HEK293 (cell line): Measurements from ENCODE around the gene DCTN2.
A peak's percentile ranks its signal among the peaks of the same experiment; 100 is the strongest.

Source experiments
- AEBP2 ChIP-seq: fragments of 450-650 bp; formaldehyde crosslinking; IDR thresholded peaks from 2 replicates; pipeline ENCODE4 v1.5.1; 2016; ENCODE audit warnings: missing biosample characterization, missing genetic modification characterization, borderline replicate concordance
- GLIS2 ChIP-seq: fragments of 450-650 bp; formaldehyde crosslinking; IDR thresholded peaks from 2 replicates; pipeline ENCODE4 v1.5.1; 2016; ENCODE audit warnings: missing biosample characterization, missing genetic modification characterization
- IKZF3 ChIP-seq: fragments of 450-650 bp; IDR thresholded peaks from 2 replicates; pipeline ENCODE4 v1.5.0; 2018; ENCODE audit warnings: missing biosample characterization, mild to moderate bottlenecking, missing genetic modification characterization, moderate library complexity
- INSM2 ChIP-seq: fragments of 450-650 bp; formaldehyde crosslinking; IDR thresholded peaks from 2 replicates; pipeline ENCODE4 v1.5.1; 2016; ENCODE audit warnings: missing biosample characterization, missing genetic modification characterization
- KLF1 ChIP-seq: fragments of 450-650 bp; formaldehyde crosslinking; IDR thresholded peaks from 2 replicates; pipeline ENCODE4 v1.5.1; 2016; ENCODE audit warnings: missing biosample characterization, missing genetic modification characterization
- PATZ1 ChIP-seq: fragments of 450-650 bp; formaldehyde crosslinking; IDR thresholded peaks from 2 replicates; pipeline ENCODE4 v1.5.1; 2016; ENCODE audit warnings: missing biosample characterization, missing genetic modification characterization
- REST ChIP-seq: fragments of 450-650 bp; formaldehyde crosslinking; IDR thresholded peaks from 2 replicates; pipeline ENCODE4 v1.5.1; 2016; ENCODE audit warnings: missing biosample characterization, missing genetic modification characterization
- SALL2 ChIP-seq: fragments of 450-650 bp; formaldehyde crosslinking; IDR thresholded peaks from 2 replicates; pipeline ENCODE4 v1.5.0; 2017; ENCODE audit warnings: missing biosample characterization, mild to moderate bottlenecking, missing genetic modification characterization, borderline replicate concordance
- ZBTB6 ChIP-seq: fragments of 450-650 bp; formaldehyde crosslinking; IDR thresholded peaks from 2 replicates; pipeline ENCODE4 v1.5.1; 2017; ENCODE audit warnings: missing biosample characterization, missing genetic modification characterization
- ZIC2 ChIP-seq: fragments of 450-650 bp; formaldehyde crosslinking; IDR thresholded peaks from 2 replicates; pipeline ENCODE4 v1.5.1; 2016; ENCODE audit warnings: missing biosample characterization, missing genetic modification characterization
- ZNF121 ChIP-seq: fragments of 450-650 bp; formaldehyde crosslinking; IDR thresholded peaks from 2 replicates; pipeline ENCODE4 v1.5.1; 2016; ENCODE audit warnings: missing biosample characterization, missing genetic modification characterization
- ZNF148 ChIP-seq: fragments of 450-650 bp; formaldehyde crosslinking; IDR thresholded peaks from 2 replicates; pipeline ENCODE4 v1.5.0; 2017; ENCODE audit warnings: missing biosample characterization, missing genetic modification characterization, borderline replicate concordance
- ZNF155 ChIP-seq: fragments of 450-650 bp; formaldehyde crosslinking; IDR thresholded peaks from 2 replicates; pipeline ENCODE4 v1.5.1; 2016; ENCODE audit warnings: missing biosample characterization, missing genetic modification characterization
- ZNF24 ChIP-seq: fragments of 450-650 bp; formaldehyde crosslinking; IDR thresholded peaks from 2 replicates; pipeline ENCODE4 v1.5.1; 2016; ENCODE audit warnings: missing biosample characterization, missing genetic modification characterization
- ZNF266 ChIP-seq: fragments of 450-650 bp; formaldehyde crosslinking; IDR thresholded peaks from 2 replicates; pipeline ENCODE4 v1.5.1; 2016; ENCODE audit warnings: missing biosample characterization, missing genetic modification characterization, low read depth
- ZNF280C ChIP-seq: fragments of 450-650 bp; formaldehyde crosslinking; IDR thresholded peaks from 2 replicates; pipeline ENCODE4 v1.5.1; 2016; ENCODE audit warnings: missing biosample characterization, missing genetic modification characterization
- ZNF292 ChIP-seq: fragments of 450-650 bp; formaldehyde crosslinking; IDR thresholded peaks from 2 replicates; pipeline ENCODE4 v1.5.1; 2016; ENCODE audit warnings: low read depth, missing biosample characterization, missing genetic modification characterization, borderline replicate concordance
- ZNF37A ChIP-seq: fragments of 450-650 bp; IDR thresholded peaks from 2 replicates; pipeline ENCODE4 v1.5.1; 2018; ENCODE audit warnings: missing biosample characterization, missing genetic modification characterization
- ZNF544 ChIP-seq: fragments of 450-650 bp; formaldehyde crosslinking; IDR thresholded peaks from 2 replicates; pipeline ENCODE4 v1.5.0; 2017; ENCODE audit warnings: missing biosample characterization, missing genetic modification characterization
- ZNF707 ChIP-seq: fragments of 450-650 bp; formaldehyde crosslinking; IDR thresholded peaks from 2 replicates; pipeline ENCODE4 v1.5.1; 2016; ENCODE audit warnings: missing biosample characterization, missing genetic modification characterization
- ZSCAN18 ChIP-seq: fragments of 450-650 bp; formaldehyde crosslinking; IDR thresholded peaks from 2 replicates; pipeline ENCODE4 v1.5.1; 2016; ENCODE audit warnings: missing biosample characterization, missing genetic modification characterization

DCTN2 gene

GRCh38 chr12:57590864-57591781 is 44.1 kb upstream of the DCTN2 start, which contains the start of gene PIP4K2C (continued):
- TF ChIP-seq ZNF266 (tag by site-specific recombination) = no peak
- TF ChIP-seq ZNF292 (tag by site-specific recombination) = no peak
- TF ChIP-seq ZNF544 (tag by site-specific recombination) = no peak
- TF ChIP-seq GLIS2 (tag by site-specific recombination) = peak; percentile 93
- peak; percentile 74 for TF ChIP-seq ZBTB6 (tag by site-specific recombination)
- no peak for TF ChIP-seq INSM2
- TF ChIP-seq ZNF707 (tag by site-specific recombination) = no peak
- peak; percentile 62 for TF ChIP-seq KLF1 (tag by site-specific recombination)
- no peak for TF ChIP-seq ZNF280C (tag by site-specific recombination)
- no peak for TF ChIP-seq SALL2
- peak; percentile 51 for TF ChIP-seq ZNF24 (tag by site-specific recombination)
- no peak for TF ChIP-seq ZNF121 (tag by site-specific recombination)
- TF ChIP-seq IKZF3 (tag by site-specific recombination) = no peak
- no peak for TF ChIP-seq ZNF37A (tag by site-specific recombination)
- TF ChIP-seq ZSCAN18 (tag by site-specific recombination) = no peak
- TF ChIP-seq ZNF155 (tag by site-specific recombination) = no peak
- TF ChIP-seq ZNF148 (tag by site-specific recombination) = no peak
- TF ChIP-seq ZIC2 = no peak; the same call in 1 of the 2 replicates
- 0 out of 2 replicates have a peak, but pooled peaks have one; percentile 26 for TF ChIP-seq PATZ1
- TF ChIP-seq AEBP2 (tag by site-specific recombination) = no peak
- peak; percentile 69 for TF ChIP-seq REST (tag by site-specific recombination)
